Renal cortex interstitium (tissue), 11 donors: ENCODE data around the gene ECI1. TPM values are rescaled to one million over a fixed set of nuclear protein-coding genes. Genes with fewer than 3 reads are reported as not detected.

Experiments used
- DNase-seq, 11 donors: peaks; one replicate each; pipeline ENCODE4 v3.0.0-alpha.2; 2013; ENCODE audit warnings: low read depth in 9 of 11, low spot score in 4 of 11; ENCODE audit errors: extremely low read depth in 1 of 11
- polyA plus RNA-seq, 3 donors: library from polyadenylated mRNA; unstranded; fragments of 120-200 nt; gene quantifications; one replicate each; pipeline ENCODE4 v1.2.1, GENCODE V29; 2013; ENCODE audit not compliant: insufficient read length in 3 of 3

The ECI1 gene
- polyA plus RNA-seq, 3 donors: 59.0 to 76.2 (median 72.2) TPM

DNA sequence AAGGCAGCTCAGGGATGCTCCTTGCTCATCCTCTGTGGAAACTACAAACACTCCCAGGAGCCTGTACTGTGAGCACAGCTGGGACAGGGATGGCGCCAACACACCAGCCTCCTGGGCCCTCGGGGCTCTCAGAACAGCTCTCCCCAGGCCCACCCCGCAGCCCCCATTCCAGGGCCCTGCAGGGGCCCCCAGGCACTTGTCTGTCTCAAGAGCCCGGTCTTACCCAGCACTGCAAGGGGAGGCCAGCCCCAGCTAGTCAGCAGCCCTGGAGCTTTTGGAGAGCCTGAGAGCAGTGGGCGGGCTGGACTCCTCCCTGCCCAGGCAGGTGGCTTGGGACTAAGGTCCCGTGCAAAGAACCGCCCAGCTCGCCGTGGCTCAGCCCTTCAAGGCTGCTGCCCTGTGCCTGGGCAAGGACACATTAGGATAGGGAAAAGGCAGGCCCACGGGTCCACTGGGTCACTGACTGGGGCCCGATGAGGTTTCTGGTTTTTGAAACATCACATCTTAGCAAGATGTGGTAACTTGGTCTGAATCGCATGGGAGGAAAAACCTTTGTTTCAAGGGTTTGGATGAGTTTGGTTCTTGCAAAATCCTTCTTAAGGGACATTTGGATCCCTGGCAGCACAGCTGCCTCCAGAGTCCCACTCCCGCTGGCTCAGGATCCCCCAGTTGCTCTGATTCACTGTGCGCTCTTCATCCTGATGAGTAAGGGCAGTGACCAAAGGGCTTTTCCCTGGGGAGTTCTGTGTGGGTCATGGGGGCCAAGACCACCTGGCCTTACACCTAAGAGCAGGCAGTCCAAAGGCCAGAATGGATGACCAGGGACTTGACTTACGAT is 12.3 kb downstream of the ECI1 start:
- no peak for DNase-seq

DNA sequence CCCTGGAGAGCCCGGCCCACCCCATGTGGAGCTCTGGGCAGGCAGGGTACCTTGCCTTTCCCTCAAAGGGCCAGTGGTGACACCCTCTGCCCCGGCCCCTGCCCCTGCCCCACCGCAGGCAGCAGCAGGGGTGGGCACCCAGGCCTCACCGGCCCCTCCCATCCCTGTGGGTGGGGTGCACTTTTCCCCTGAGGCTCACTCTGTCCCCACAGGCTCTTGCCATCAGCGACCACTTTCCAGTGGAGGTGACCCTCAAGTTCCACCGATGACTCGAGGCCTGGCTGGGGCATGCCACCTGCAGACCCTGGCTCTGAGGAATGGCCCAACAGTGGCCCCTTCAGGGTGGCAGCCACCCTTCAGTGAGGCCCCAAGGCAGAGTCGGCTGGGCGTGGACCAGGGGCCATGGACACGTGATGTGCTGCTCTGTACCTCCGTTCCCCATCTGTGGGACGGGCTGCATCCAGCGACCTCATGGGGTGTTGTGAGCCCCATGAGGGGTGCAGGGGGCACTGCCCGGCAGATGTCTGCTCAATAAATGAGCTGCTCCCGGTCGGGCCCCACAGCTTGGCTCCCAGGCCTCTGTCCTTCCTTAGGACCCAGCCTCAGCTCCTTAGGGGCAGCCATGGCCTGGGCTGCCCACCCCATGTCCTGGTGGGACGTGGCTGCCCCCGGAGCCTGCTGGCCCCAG is 13.1 kb downstream of the ECI1 start:
- no peak for DNase-seq

GRCh38 chr16:2237493-2238149 is 13.8 kb downstream of the ECI1 start:
- DNase-seq: no peak

- DNase-seq: no peak
Measured at GRCh38 chr16:2237102-2237482, 14.3 kb downstream of the ECI1 start.

- DNase-seq: no peak
Measured at GRCh38 chr16:2236337-2237101, 14.9 kb downstream of the ECI1 start, which contains the start of gene DNASE1L2. Gene DNASE1L2 (plus strand): TSS chr16:2236444. CDS start chr16:2236817, 373 bp downstream.

DNA sequence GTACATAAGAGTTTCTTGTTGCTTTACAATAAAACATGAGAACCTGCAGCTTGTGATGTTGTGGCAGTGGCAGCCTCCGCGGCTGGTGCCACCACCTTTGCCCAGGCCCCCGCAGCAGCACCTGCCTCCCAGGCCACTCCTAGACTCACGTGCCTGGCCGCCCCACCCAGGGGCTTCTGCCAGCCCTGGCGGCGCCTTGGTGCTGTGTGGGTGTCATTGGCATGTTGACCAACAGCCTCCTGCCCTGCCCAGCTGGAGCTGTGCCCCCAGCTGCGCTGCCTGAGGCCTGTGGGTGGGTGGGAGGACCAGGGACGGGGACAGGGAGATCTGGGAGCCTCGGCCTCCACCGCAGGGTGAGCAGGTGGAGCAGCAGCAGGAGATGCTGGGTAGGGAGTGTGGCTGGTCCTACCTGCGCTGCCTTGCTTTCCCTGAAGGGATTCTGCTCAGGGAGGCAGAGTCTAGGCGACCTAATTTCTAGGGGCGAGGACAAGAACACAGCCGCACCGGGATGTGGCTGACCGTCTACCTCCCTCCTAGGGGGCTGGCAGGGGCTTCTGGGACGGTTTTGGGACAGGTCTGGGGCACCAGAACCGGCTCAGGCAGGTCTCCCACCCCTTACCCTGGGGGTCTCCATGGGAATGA is 15.6 kb downstream of the ECI1 start:
- DNase-seq: no peak

- no peak for DNase-seq
Measured at GRCh38 chr16:2235234-2235651, 16.1 kb downstream of the ECI1 start.

DNA sequence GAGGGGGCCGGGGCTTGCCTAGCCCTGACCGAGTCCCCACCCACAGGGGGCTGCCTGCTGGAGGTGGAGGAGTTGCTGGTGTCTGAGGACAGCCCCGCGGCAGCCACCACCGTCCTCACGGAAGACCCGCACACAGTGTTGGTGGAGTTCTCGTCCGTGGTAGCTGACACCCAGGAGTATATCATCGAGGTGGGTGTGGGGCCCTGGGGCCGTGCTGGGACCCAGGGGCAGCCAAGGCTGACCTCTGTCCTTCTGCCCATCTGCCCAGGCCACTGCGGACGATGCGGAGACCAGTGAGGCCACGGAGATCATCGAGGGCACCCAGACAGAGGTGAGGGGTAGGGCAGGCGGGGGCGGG is 16.6 kb downstream of the ECI1 start:
- no peak for DNase-seq

- DNase-seq: no peak
Measured at GRCh38 chr16:2233872-2234812, 17.2 kb downstream of the ECI1 start.

DNA sequence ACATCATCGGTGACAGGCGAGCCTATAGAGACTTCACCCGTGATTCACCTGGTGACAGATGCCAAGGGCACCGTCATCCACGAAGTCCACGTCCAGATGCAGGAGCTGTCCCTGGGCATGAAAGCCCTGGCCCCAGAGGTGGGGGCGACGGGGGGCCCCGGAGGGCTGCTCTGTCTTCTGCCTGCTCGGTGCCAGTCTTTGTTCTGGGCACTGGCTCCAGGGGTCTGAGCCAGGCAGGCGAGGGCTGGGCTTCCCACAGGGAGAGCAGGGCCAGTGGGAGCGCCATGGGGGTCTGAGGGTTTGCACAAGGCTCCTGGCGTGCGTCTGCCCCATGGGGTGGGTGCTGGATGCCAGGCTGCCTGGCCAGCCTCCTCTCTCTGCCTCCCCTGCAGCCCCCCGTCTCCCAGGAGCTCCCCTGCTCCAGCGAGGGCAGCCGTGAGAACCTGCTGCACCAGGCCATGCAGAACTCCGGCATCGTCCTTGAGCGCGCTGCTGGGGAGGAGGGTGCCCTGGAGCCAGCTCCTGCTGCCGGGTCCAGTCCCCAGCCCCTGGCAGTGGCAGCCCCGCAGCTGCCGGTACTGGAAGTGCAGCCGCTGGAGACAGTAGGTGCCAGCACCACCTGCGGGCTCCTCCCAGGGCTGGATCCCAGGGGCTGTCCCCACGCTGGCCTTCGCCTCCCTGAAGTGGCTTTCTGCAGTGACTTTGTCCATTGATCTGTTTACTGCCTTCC is 18.2 kb downstream of the ECI1 start:
- DNase-seq: no peak

DNA sequence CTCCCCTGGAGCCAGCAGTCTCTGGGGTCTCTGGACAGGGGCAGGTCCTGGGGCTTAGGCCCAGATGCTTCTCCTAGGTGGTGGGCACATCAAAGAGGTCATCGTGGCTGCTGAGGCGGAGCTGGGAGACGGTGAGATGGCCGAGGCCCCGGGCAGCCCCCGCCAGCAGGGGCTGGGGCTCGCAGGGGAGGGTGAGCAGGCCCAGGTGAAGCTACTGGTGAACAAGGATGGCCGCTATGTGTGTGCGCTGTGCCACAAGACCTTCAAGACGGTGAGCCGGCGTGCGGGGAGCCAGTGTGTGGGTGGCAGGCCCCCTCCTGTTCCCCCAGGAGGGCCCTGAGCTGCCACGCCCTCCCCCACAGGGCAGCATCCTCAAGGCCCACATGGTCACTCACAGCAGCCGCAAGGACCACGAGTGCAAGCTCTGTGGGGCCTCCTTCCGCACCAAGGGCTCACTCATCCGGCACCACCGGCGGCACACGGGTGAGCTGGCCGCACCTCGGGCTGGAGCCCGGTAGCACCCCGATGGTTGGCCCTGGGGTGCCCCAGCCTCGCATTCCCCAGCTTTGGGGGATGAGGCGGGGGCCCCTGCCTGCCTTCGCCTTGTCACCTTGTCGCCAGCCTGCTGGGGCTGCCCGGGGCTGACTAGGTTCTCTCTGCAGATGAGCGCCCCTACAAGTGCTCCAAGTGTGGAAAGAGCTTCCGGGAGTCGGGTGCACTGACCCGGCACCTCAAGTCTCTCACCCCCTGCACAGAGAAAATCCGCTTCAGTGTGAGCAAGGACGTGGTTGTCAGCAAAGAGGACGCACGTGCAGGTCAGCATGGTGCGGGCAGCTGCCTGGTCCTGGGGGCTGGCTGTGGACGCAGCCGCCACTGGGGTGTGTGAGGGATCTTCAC is 19.0 kb downstream of the ECI1 start:
- no peak for DNase-seq

DNA sequence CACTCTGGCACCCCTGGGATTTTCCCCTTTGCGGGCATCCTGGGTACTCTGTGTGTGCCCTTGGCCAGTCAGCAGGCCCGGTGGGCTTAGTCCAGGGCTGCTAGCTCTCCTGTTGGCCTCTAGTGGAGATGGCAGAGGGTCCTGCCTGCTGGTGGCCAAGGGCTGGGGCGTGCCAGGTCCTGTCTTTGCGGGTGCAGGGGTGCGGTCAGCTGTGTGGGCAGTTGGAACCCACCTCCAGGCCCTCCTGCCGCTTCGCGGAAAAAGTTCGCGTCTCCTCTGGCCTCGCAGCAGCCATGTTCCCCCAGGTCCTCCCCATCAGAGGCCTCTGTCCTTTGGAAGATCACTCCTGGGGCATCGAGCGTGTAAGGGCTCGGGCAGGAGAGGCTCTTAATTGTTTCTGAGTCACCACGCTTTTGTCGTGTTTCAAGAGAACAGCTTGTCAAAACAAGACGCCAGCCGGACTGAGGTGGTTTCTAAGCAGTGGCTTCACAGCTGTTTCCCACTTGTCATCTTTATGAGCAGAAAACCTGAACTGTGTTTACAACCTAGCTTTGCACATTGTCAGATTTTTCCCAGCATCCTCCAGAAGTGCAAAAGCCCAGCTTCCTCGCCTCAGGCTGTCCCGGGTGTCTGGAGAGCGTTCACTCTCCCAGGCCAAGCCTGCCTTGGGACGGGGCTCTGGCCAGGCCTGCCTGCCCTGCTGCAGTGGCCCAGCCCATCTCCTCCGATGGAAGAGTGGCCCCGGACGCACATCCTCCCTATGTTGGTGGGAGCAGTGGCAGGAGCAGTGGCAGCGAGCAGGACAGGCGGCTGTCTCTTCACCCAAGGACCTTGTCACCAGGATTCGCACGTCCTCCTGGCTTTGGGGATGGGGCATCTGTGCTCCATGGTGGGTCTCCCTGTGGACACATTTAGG is 20.1 kb downstream of the ECI1 start:
- DNase-seq: no peak

- DNase-seq: no peak
Measured at GRCh38 chr16:2230376-2230775, 21.0 kb downstream of the ECI1 start.

GRCh38 chr16:2229632-2230250 is 21.6 kb downstream of the ECI1 start:
- DNase-seq: no peak

- no peak for DNase-seq
Measured at GRCh38 chr16:2229091-2229490, 22.3 kb downstream of the ECI1 start.
